GM10847 (cell line): ENCODE data around the gene SLF2.

ENCODE experiments used
- POLR2A ChIP-seq: IDR thresholded peaks from 2 replicates; pipeline ENCODE4 v1.6.1; 2011; ENCODE audit not compliant: insufficient read length; ENCODE audit errors: extremely low read depth

Gene SLF2, protein sequence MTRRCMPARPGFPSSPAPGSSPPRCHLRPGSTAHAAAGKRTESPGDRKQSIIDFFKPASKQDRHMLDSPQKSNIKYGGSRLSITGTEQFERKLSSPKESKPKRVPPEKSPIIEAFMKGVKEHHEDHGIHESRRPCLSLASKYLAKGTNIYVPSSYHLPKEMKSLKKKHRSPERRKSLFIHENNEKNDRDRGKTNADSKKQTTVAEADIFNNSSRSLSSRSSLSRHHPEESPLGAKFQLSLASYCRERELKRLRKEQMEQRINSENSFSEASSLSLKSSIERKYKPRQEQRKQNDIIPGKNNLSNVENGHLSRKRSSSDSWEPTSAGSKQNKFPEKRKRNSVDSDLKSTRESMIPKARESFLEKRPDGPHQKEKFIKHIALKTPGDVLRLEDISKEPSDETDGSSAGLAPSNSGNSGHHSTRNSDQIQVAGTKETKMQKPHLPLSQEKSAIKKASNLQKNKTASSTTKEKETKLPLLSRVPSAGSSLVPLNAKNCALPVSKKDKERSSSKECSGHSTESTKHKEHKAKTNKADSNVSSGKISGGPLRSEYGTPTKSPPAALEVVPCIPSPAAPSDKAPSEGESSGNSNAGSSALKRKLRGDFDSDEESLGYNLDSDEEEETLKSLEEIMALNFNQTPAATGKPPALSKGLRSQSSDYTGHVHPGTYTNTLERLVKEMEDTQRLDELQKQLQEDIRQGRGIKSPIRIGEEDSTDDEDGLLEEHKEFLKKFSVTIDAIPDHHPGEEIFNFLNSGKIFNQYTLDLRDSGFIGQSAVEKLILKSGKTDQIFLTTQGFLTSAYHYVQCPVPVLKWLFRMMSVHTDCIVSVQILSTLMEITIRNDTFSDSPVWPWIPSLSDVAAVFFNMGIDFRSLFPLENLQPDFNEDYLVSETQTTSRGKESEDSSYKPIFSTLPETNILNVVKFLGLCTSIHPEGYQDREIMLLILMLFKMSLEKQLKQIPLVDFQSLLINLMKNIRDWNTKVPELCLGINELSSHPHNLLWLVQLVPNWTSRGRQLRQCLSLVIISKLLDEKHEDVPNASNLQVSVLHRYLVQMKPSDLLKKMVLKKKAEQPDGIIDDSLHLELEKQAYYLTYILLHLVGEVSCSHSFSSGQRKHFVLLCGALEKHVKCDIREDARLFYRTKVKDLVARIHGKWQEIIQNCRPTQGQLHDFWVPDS

DNA sequence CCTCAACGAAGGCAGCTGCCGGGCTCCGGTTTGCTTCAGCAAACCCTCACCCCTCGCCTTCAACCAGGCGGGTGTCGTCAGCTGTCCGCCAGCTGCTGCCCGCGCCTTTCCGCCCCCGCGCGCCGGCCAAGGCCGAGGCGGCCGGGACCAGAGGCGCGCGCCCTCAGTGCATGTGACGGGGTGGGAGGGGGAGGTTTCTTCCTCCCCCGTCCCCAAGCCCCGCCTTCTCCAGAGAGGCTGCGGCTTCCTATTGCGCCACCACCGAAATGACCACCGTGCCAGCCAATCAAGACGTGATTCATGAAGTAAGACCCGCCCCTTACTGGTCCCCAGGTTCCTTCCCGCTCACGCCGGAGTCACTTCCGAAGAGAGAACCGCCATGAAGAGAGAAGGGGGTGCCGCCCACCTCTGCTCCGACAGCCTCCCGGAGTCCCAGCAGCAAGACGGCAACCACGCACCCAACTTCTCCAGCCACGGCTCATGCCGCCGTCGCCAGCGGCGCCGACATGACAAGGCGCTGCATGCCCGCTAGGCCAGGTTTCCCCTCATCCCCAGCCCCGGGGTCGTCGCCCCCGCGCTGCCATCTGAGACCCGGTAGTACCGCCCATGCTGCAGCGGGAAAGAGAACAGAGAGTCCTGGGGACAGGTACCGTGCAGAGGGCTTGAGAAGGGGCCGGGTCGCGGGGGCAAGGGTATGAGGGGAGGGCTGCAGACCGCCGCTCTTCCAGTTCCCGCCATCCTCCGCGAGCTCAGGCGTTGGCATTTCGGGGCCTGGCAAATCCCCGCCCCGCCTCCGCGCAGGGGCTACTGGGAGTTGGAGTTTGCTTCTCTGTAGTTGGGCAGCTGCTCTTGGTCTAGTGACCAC is at the start of gene SLF2:
TSS of gene SLF2 (plus strand) at position 359 of the 865 bp plus-strand sequence. CDS start at position 507, 148 bp downstream.
- peak; percentile 70 for TF ChIP-seq POLR2A

DNA sequence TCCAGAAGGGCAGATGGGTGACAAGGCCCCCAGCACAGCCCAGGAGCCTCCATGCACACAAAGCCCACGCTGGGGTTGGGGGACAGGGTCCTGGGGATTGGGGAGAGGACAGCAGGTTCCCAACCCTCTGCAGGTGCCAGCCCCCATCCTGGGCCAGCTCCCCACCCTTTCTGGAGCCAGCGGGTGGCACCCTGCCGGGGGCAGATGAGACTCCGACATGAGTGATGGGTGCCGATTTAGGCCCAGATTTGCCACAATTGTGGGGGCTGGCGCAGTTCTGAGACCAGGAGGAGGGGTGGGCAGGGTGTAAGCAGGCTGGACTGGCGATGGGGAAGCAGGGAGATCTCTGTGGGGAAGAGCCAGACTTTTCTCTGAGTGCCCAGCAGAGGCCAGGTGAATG is 49.3 kb upstream of the SLF2 start:
- no peak for TF ChIP-seq POLR2A

DNA sequence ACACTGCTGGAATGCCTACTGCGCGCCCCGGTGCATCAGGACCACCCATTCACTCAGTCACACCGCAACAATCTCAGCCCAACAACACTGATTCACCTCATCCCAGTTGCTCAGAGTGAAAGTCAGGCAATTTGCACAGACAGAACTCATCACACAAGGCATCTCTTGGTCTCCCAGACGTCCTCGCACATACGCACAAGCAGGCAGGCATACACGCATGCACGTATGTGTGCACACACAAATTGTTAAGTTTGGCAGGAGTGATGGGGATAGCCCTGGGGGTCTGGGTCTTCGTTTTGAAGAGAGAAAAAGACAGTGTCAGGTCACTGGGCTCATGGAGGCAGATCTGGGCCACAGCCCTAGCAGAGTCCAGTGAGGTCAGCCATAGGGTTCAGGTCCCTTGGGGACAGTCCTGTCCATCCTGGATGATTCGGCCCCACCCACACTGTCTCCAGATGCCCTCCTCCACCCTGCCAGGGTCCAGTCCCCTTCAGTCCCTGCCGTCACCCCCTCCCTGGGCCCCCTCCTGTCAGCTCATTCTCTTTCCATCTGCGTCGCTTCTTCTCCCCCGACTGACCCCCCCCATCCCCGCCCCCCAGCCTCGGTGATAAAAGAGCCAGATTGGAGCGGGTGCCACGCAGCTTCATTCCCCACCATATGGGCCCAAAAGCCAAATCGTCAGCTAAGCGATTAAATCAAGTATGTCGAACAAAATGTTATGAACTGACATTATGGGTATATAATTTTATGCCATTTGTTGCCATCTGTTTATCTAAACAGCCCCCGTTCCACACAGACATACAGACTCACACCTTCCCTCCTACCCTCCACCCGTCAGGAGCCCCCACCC is 48.5 kb upstream of the SLF2 start:
- TF ChIP-seq POLR2A, result no peak

DNA sequence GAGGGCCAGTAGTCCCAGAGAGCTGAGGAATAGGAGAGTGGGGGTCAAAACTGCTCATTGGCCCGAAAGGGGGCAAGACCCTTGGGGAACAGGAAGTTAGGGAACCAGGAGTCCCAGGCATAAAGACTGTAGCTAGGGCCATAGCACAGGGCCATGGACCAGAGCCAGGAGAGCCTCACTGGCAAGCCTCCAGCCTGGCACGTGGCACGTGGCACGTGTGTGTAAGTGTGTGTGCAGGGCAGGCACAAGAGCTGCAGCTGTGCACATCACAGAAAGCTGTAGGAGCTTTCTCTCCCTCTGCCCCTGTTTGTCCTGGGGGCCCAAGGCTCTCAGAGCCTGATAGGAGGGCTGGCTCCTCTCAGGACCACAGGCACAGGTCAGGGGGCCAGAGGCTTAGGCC is 47.8 kb upstream of the SLF2 start:
- no peak for TF ChIP-seq POLR2A

DNA sequence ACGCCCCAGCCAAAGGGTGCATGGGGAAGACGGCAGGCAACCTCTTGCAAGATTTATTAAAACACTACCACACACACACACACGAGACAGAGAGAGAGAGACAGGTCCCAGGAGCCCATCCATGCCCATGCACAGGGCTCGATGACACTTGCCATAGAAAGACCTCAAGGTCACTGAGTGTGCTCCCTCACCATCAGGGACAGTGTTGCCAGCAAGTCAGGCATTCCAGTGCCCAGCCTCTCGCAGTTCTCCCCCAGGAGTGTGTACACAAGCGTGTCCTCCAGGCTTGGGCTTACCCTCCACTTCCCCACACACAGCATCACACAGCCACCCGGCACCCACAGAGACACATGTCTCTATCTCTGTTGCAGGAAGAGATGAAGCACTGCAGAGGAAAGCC is 46.8 kb upstream of the SLF2 start:
- no peak for TF ChIP-seq POLR2A

DNA sequence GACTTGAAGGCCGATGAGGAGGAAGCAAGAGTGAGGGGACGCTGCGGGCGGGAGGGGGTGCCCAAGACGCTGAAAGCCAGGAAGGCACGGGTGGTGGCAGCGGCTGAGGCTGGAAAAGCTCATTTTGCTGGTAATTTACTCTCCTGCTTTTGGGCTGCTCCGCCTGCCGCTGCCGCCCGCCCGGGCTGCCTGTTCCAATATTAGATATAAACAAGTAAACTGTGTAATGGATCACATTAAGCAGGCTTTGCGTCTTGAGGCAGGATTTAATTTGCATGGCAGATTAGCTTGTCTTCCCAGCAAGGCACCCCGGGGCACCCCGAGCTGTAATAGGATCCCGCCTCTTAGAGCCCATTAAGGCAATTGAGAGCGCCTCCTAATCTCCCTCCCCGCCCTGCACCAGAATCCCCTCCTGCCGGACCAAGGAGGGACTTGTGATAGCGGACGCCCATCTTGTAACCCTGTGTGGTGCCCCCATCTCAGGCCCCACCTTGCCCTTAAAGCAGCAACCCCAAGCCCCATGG is 46.1 kb upstream of the SLF2 start:
- TF ChIP-seq POLR2A, result no peak

DNA sequence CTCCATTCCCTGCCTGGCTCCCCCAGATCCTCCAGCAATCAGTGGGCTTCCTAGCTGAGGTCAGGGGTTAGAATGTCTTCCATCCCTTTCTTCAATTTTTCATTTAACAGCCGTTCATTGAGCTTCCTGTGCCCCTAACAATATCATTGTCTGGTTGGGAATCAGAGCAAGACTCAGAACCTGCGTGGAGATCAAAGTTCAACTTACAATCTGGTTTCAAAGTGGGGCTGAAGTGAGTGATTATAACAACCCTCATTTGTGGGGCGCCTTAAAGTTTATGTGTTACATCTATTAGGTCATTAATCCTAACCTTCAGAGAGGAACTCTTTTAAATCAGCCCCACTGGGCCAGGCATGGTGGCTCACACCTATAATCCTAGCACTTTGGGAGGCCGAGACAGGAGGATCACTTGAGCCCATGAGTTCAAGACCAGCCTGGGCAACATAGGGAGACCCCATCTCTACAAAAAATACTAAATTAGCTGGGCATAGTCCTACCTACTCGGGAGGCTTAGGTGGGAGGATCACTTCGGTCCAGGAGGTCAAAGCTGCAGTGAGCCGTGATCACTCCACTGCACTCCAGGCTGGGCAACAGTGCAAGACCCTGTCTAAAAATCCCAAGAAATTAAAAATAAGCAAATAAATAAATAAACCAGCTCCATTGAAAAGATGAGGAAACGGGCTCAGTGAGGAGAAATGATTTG is 45.4 kb upstream of the SLF2 start:
- no peak for TF ChIP-seq POLR2A

DNA sequence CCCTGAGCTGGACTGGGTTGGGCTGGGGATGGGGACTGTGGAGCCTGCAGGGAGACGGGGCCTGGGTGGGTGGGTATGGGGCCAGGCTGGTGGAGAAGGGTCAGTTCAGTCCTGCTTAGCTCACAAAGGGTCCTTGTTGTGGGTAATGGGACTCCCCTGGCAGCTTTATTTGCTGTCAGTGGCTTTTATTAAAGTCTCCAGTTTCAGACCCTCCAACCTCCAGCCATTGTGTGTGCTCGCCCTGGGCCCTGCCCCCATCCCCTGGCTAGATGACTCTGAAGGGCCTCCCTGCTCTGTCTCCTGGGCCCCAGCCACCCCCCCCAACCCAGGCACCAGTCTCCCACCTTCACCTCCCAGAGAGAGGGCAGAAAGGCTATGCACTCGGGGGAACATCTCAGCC is 44.4 kb upstream of the SLF2 start:
- no peak for TF ChIP-seq POLR2A

DNA sequence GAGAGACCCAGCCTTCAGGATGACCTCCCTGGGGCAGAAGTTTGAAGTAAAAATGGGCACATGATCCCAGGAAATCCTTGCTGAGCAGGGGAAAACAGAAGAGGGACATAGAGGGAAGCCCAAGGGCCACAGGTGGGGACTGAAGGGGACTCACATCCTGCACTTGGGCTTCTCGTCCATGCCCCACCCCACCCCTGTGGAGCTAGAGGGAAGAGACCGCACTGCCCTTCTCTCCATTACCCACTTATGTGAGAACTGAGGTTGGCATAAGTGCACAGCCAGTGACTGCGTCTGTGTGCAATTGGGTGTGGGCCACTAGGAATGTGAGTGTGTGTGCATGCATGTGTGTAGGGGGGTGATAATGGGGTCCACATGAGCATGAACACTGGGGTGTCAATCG is 43.4 kb upstream of the SLF2 start:
- no peak for TF ChIP-seq POLR2A

DNA sequence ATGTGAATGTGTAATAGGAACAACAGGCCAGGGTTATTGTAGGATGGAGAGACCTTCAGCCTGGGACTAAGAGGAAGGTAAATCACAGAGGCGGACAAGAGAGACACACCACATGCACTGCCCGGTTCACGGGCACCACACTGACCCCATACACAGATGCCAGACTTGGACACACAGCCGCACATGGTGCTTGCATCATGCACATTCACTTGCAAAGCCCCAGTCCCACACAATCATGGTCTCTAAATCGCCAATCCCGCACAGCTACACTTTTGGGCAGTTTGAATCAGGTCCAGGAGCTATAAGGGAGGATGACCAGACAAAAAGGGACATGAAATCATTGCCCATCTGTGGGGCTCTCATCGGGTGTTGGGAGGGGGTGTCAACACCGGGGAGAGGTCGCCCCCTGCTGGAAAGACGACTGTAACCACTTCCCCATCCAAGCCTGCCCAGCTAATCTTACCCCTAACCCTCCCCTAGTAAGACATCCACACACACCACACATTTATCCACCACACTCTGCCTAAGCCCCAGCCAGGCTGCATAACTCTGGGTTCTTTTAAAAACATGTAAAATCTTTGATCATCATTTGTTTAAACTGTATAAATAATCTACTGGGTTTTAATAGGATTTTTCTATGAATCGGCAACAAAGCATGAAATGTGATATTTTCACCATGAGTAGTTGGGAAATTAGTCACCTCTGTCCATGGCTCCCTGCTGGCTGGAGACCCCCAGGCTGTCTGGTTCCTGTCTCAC is 40.5 kb upstream of the SLF2 start:
- TF ChIP-seq POLR2A, result no peak

DNA sequence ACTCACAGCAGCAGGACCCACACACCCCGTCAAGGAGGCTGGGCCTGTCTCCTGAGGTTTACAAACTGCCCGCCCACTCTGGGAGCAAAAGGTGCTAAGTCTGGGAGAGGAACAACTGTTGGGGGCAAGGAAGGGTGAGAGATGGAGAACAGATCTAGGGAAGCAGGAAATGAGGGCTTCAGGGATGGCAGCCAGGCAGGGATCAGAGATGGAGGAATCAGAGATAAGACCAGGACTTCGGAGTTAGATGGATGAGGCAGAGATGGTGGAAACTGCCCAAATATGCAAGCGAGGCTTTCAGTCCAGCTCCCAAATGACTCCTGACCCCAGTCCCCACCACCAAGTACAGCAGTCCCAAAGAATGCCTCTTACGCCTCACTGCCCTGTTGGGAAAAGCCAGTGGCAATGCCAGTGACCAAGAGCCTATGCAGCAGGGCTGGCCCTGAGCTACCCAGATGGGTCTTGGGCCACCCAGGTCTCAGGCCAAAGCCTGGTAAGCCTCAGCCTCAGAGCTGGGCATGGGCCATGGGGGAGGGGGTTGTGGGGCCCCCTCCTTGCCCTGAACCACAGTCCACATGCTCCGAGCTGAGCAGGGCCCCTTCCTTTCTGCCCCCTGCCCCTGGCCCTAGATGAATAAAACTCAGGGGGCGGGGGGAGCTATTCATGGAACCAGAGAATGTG is 39.5 kb upstream of the SLF2 start:
- TF ChIP-seq POLR2A, result no peak
